Ecto neural progenitor cell (in vitro differentiated cells): ENCODE measurements around the gene PIGB.
"Not testable (repeated sequence)": the region's sequence is repeated elsewhere in the genome, so short reads cannot be mapped to it uniquely, and the experiment has no call there.

ENCODE experiments used
- DNase-seq: peaks from one replicate; pipeline ENCODE4 v3.0.0-alpha.2; 2018; ENCODE audit warnings: low spot score

PIGB gene

DNA sequence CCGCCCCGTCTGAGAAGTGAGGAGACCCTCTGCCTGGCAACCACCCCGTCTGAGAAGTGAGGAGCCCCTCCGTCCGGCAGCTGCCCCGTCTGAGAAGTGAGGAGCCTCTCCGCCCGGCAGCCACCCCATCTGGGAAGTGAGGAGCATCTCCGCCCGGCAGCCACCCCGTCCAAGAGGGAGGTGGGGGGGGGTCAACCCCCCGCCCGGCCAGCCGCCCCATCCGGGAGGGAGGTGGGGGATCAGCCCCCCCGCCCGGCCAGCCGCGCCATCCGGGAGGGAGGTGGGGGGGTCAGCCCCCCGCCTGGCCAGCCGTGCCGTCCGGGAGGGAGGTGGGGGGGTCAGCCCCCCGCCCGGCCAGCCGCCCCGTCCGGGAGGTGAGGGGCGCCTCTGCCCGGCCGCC lies 16.2 kb upstream of the PIGB start:
- not testable (repeated sequence) for DNase-seq

DNA sequence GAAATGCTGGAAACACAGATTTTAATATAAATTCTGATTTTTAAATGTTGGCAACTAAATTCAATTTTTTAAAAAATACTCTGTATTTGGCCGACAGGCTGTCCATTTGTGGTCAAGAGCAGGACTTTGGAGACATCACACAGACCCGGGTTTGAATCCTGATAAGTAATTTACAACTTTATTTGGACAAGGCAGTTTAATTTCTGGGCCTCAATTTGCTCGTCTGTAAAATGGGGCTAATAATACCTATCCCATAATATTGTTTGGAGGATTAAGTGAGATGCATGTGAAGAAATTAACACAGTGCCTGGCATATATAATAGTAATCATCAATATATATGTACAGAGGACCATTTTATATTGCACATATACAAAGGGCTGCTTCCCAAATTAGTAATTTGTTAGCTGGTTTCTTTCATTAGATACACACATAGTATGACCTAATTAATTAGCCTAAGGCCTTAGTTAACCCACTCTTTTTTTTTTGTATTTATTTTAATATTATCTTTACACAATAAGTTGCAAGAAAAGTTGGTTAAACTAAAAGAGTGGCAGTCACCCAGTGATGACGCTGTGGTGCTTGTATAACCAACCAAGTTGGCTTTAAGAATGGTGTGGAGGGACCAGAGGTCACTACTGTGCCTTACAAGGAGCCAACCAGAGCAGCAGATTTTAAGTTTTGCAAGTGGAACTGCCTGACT lies 665 bp downstream of the PIGB start:
- no peak for DNase-seq

DNA sequence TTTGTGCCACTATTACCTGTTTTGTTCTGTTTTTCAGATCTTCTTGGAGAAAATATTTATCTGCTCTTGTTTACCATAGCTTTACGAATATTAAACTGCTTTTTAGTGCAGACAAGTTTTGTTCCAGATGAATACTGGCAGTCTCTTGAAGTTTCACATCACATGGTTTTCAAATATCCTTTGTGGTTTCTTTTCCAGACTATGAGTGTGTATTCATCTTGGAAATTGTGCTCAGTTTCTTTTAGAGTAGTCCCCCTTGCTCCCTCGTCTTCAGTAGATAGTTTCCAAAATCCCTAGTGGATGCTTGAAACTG lies 1.2 kb downstream of the PIGB start:
- DNase-seq = no peak

DNA sequence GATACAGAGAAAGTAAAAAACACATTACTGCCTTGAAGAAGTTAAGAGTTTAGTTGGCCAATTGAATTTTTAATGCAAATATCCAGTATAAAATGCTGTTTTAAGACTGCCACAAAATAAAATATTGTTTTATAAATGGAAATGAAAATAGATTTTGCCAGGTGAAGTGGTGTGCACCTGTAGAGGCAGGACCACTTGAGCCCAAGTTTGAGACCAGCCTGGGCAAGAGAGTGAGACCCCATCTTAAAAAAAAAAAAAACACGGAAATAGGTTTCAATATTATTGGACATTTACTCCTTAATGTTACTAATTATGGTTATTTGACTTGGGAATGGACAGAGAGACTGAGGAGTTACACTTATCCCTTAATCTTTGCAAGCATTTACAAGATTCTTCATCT lies 1.9 kb downstream of the PIGB start:
- DNase-seq = no peak

DNA sequence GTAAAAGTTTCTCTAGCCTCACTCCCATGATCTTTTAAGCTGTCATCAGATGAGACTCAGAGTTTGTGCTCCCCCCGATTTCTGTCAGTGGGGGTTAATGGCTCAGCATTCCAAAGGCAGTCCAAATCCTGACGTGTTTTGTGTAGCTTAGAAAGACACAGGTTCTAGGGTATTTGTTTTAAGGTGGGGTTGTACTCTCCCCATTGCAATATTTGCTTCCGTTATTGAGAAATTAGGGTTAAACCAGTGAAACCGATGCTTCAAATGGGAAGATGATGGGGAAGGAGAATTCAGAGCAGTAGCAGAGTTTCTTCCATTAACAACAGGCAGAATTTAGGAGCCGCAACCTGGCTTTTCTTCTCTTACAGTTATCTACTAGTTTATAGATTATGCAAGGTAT lies 3.4 kb downstream of the PIGB start:
- DNase-seq = no peak

DNA sequence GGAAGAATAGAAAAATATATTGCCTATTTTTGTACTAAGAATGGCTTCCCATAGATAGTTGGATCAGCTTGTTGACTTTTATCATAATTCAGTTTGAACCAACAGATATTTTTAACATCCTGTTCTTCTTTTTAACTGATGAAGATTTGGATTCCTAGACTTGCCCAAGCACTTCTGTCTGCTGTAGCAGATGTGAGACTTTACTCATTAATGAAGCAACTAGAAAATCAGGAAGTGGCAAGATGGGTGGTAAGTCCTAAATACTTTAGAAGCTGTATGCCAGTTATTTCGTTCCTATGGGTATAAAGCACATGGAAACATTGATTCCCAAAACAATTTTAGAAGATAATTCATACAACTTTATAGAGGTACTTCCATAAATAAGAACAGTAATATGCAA lies 8.4 kb downstream of the PIGB start:
- DNase-seq = no peak

DNA sequence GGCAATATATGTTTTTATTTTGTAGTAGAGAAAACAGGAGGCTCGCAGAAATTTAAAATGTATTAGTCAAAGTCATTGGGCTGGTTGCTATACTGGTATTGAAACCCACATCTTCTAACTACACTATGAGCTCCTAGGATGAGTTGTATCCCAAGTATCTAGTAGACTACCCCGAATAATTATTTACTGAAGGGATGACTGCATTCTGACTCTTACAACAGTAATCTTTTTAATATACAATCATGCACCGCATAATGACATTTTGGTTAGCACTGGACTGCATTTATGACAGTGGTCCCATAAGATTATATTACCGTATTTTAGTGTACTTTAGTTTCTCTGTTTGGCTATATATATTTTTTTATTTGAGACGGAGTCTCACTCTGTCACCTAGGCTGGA lies 15.3 kb downstream of the PIGB start:
- DNase-seq = no peak

DNA sequence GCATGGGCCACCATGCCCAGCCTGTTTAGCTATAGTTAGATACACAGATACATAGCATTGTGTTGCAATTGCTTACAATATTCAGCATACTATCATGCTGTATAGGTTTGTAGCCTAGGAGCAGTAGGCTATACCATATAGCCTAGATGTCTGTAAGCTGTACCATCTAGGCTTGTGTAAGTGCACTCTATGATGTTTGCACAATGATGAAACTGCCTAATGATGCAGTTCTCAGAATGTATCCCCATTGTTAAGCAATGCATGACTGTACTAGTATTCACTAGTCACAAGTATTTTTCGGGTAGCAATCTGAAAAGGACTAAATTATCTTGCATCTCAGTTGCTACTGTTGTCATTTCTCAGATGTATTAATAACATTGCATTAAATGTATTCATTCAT lies 16.0 kb downstream of the PIGB start:
- DNase-seq = no peak

DNA sequence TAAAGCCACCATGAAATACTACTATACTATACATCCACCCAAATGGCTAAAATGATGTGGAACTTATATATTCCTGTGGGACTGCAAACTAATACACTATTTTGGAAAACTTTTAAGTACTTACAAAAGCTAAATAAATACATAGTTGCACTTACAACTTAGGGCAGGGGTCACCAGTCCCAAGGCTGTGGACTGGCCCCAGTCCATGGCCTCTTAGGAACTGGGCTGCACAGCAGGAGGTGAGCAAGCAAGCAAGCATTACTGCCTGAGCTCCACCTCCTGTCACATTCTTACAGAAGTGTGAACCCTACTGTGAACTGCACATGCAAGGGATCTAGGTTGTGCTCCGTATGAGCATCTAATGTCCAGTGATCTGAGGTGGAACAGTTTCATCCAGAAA lies 18.1 kb downstream of the PIGB start:
- no peak for DNase-seq

DNA sequence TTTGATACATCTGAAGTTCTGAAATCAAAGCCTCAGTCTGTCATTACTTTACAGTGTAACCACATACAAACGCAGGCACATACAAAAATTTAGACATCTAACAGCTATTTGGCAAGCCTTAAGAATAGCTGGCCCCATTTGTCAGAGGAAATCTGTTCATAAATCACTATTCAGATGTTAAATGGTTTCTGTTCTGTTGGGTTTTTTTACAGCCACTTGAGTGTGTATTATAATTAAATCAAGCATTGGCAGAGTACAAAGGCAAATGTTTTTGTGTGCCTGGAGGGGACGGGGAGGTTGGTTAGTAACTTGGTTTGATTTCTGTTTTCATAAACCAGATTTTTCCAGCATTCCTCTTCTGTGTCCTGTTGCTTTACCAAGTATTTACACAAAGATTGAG lies 24.1 kb downstream of the PIGB start:
- no peak for DNase-seq

DNA sequence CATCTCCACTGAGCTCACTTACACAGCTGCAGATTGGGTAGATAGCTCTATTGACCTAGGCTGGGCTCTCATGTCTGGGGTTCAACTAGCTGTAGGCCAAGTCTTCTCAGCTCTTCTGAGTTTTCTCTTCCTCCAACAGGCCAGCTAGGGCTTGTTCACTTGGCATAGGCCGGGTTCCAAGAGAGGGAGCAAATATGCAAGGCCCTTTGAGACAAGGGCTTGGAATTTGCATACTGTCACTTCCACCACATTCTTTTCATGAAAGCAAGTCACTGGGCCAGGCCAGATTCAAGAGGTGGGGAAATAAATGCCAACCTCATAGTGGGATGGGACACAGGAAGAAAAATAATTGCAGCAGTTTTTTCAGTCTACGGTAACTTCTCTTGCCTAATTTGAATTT lies 25.2 kb downstream of the PIGB start:
- no peak for DNase-seq

DNA sequence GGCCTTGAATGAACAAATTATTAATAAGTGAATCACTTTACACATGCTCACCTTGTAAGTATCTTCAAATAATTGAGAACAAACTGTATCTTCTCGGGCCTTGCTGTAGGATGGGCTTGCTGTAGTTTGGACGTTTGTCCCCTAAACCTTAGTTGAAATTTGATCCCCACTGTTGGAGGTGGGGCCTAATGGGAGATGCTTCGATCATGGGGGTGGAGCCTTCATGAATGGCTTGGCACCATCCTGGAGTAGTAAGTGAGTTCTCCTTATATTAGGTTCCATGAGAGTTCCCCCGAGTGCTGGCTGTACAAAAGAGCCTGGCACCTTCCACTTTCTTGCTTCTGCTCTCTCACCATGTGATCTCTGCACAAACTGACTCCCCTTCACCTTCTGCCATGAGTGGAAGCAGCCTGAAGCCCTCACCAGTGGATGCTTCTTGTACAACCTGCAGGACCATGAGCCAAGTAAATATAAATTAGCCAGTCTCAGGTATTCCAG lies 29.3 kb downstream of the PIGB start:
- no peak for DNase-seq

DNA sequence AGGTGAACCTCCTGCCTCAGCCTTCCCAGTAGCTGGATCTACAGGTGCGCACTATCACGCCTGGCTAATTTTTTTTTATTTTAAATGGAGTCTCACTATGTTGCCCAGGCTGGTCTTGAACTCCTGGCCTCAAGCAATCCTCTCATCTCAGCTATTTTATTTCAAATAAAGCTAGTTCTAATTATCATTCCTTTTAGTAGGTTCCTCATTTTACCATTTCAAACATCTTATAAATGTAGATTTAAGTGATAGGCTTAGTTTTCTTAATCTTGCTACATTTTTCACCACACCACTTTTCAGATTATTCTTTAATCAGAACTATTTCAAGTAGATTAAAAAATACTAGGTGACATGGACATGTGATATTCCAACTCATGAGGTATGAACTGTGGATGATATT lies 30.3 kb downstream of the PIGB start:
- no peak for DNase-seq

DNA sequence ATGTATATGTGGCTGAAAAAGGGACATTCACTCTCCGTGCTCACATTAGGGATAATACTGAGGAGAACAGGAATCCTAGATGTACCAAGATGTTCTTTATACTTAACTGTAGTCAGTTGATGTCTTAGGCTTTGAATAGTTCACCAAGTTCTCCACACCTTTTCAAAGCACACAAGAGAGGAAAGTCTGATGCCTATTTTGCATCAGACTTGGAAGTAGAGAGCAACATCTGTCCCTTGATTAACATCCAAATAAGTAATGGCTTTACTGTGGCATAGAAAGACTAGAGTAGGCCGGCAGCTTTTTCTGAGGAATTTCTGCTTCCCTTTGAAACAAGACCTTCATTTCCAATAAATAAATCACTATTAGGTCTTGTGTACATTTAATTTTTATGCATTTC lies 34.0 kb downstream of the PIGB start:
- no peak for DNase-seq

DNA sequence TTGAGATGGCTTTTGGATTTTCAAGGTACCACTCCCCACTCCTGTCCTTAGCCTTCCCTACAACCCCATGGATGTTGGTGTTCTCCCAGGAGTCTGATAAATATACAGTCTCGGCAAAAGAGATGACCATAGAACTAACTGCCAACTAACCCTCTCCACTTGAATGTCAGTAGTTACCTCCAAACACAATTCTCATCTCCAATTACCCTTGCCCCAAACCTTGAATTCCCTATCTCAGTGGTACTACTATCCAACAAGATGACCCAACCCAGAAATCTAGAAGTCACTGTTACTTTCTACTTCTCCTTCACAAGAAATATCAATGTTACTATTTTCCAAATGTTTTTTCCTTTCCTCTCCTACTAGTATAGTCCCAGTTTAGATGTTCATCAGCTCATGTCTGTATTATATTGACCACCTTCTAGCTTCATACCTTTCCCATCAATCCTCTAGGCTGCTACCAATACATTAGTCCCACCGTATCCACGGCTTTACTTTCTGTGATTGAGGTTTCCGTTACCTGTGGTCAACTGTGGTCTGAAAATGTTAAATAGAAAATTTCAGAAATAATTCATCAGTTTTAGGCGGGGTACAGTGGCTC lies 38.1 kb downstream of the PIGB start:
- DNase-seq = no peak

DNA sequence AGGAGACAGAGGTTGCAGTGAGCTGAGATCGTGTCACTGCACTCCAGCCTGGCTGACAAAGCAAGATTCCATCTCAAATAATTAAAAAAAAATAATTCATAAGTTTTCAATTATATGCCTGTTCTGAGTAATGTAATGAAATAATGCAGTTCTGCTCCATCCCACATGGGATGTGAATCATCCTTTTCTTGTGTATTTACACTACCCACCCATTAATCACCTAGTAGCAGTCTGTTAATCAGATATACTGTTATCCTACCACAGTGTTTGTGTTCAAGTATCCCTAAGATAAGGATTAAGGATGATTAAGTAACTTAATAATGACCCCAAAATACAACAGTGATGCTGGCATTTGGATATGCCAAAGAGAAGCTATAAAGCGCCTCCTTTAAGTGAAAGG lies 38.8 kb downstream of the PIGB start:
- DNase-seq = no peak

DNA sequence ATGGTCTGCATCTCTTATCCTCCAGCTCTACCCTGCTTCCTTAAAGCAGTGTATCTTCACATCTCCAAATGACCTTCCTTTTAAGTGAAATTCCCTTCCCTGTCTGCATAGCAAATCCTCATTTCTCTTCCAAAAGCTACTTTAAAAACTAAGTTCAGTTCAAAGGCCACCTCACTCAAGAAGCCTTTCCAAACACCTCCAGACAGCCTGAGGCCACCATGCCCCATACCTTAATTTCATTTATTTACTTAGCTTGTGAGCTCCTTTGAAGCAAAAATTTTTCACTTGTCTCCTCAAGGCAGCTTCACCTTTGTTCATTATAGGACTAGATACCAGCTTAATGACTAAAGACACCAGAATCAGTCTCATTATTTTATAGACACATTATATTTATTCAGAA lies 39.4 kb downstream of the PIGB start:
- no peak for DNase-seq

DNA sequence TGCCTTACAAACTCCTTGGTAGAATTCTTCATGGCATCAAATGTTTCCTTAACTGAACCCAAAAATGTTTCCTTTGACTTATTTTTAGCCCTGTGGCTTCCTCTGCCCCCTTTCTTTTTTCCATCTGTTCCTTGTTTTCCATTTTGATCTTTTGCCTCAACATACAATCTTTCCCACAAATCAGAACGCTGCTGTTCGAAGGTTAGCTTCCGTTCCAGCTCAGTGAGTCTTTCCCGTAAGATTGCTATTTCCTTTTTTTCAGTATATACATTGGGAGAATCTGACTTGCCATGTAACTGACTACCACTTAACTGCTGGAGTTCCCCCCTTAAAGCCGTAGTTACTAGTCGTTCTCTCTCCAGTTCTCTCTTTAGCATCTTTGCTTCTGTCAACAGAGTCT lies 41.2 kb downstream of the PIGB start:
- no peak for DNase-seq

DNA sequence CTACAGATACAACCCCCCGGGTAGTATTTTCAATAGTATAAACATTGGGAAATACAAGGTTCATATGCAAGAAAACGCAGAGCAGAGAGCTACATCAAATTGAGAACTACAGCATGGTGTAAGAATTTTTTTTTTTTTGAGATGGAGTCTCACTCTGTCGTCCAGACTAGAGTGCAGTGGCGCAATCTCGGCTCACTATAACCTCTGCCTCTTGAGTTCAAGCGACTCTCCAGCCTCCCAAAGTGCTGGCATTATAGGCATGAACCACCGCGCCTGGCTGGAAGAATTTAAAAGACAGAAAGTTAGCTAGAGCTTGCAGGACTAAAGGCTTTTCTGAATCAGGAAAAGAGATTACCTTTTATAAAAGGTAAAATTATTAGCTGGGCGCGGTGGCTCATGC lies 42.0 kb downstream of the PIGB start:
- DNase-seq = no peak

DNA sequence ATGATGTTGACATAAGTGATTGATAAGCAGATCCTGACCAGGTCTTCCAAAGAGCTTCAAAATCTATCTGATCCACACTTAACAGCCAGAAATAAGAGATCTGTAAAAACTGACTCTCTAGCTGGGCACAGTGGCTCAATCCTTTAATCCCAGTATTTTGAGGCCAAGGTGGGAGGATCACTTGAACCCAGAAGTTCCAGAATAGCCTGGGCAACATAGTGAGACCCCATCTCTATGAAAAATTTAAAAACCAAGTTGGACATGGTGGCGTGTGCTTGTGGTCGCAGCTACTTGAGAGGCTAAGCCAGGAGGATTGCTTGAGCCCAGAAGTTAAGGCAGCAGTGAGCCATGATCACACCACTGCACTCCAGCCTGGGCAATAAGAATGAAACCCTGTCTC lies 43.6 kb downstream of the PIGB start:
- DNase-seq = no peak

DNA sequence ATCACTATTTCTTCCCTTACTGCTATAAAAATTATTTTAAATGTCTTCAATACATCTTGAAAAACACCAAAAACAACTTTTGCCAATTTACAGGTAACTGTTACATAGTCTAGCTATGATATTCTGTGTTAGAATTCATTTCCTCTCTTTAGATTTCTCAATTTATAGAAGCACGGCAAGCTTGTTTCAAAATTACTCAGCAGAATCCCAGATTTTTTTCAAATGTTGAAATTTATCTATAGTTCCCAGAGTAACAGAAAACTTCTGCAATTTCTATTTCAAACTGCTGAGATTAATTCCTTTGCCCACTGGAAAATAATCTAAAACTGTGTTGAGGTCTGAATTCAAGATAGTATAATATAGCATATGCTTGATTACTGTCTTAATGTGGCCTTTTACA lies 48.0 kb downstream of the PIGB start:
- no peak for DNase-seq

DNA sequence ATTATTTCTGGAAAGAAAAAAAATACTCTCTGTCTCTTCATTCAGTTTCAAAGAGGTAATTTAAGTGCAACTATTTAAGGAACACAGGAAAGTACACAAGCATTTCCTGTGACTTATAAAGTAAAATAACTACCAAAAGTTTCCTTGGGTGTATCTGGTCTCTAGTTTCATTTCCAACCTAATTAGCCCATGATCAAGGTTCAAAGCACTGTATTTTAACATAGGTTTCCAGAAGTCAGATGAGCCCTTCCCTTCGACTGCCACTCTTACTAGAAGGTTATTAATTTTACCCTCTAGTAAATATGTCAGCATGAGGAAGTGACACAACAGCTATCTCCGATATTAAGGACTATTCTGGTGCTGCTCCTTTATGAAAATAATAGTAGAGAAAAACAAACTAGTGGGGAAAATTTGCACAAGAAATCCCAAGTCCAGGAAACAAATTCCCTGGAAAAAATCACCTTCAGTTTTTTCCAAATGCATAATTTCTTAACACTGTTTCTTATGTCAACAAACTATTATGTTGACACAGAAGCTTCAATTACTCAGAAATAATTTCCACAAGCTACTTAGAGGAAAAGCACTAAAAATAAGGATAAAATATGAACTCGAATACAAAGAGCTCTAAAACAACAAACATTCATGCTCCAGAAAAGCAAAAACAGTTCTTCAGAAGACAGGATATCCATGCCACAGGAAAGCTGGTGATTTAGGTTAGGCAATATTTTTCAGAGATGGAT lies 53.8 kb downstream of the PIGB start:
- DNase-seq = no peak

DNA sequence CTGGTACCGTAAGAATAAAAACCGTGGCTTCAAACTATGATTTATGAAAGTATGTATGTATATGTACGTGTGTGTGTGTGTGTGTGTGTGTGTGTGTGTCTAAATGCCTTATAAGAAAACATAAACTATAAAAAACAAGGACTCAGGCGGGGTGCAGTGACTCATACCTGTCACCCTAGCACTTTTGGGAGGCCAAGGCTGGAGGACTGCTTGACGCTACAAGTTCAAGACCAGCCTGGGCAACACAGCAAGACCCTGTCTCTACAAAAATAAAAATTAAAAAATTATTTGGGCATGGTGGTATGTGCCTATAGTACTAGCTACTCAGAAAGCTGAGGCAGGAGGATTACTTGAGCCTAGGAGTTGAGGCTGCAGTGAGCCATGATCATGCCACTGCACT lies 60.1 kb downstream of the PIGB start:
- no peak for DNase-seq

DNA sequence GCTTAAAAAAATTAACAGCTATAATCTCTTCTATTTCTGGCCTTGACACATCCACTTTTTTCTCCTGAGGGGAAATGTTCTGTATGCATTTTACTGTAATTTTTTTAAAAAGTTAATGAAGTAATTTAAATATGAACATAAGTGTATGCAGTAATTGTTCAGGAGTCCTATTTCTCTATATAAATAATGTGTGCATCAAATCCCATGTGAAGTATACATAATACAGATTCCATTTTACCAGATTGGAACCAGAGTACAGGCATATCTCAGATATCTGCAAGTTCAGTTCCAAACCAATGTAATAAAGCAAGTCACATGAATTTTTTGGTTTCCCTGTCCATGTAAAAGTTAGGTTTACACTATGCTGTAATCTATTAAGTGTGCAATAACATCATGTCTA lies 62.6 kb downstream of the PIGB start:
- no peak for DNase-seq
